Activated CD4-positive, CD25-positive, alpha-beta regulatory T cell treated with anti-CD3 and anti-CD28 coated beads, Interleukin-2, amount 50 U/mL, for 72 hours (primary cell): Measurements from ENCODE around the gene ZNF385D.

Experiments used
- DNase-seq: peaks from one replicate; pipeline ENCODE4 v3.0.0; 2021

Gene ZNF385D

GRCh38 chr3:21747966-21748555 is 2.9 kb downstream of the ZNF385D start:
- DNase-seq = no peak

DNA sequence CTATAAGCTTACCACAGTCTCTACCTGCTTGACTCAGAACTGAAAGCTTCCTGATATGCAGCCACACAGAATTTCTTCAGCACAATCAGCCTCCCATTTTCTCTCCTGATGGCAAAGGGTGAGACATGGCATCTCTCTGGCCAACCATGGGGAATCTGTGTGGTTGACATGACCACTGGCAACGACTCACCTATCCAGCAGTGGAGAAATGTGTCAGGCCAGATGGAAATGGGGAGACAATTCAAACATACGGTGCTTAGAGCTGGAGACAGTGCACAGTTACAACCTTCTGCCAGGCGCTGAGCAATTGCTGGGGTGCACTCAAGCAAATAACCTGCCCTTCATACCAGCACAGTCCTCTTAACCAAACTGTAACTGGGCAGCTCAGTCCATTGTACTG is 3.6 kb downstream of the ZNF385D start:
- DNase-seq = no peak

DNA sequence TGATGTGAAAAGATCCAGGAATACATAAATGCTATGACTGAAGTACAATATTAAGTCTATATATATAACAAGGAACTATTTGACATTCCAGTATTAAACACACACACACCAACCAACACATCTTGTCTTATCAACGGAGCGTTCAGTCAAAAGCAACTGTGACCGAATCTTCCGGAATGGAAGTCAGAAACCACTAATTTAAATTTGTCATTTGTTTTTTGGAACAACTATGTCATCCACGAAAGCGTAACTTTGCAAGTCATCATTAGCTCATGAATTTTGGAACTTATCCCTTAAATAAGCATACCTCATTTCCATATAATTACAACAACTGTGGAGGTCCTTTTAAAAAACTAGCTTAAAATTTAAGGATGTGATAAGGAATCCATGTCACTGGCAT is 5.0 kb downstream of the ZNF385D start:
- no peak for DNase-seq

GRCh38 chr3:21744793-21745192 is 6.2 kb downstream of the ZNF385D start:
- no peak for DNase-seq

DNA sequence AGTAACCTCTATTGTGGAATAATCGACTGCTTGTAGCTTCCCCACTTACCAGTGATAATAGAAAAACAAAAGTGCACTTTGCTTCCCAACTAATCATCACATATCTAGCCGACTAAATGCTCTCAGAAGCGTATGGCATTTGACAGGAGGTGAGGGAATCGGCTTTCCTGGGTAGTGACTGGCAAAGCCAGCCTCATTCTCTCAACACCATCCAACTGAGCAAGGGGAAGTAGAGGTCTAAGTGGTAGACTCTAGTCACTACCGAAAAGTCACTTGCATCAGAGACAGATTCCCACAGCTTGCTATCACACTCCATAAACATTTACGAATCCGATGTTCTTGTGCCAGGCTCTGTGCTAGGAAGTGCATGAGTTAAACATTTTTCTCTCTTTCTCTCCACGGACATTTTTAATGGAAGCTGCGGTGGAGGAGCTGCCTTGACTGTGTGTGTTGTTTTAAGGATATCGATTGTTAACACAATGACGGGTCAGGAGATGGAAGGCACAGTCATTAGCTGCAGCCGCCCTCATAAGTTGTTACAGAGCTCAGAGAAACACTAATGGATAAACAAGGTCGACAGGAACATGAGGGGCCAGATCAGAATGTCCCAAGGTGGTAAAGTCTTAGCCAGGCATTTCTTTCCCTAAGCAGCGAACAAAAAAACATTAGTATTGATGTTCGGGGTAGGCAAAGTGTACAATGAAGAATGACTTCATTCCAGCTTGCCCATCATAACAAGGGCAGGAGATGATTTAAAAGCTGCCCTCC is 11.9 kb downstream of the ZNF385D start:
- no peak for DNase-seq

DNA sequence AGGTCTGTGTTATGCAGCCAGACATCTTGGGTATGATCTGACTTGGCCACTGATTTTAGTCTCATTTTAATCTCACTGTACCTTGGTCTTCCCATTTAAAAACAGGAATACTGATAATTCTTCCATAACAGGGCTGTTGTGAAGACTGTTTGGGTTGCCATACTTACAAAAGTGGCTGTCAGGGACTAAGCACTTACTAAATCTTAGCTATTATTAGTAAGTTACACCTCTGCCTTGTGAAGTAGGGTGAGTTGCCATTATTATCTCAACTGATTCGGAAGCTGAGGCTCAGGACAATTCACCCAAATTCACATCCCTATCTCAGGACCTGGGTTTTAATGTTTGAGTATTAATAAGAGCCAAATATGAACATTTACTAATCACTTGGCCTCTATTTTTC is 12.7 kb downstream of the ZNF385D start:
- no peak for DNase-seq

DNA sequence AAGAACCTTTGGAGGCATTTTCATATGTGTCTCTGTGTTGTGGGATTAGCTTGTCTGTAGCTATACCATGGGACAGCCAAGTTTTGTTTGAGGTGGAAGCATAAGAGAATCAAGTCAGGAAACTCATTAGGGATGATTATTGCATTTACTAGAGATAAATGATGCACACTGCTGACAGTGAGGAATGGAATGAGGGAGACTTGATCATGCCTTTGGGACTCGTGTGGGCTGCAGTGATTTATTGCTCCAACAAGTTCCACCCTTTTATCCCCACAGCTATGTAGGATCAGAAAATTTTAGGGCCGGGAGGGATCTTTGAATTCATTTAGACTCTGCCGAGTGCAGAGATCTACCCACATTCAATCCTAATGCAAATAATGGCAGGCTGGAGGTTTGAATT is 16.3 kb downstream of the ZNF385D start:
- no peak for DNase-seq

- DNase-seq = no peak
Measured at GRCh38 chr3:21729888-21730459, 21.0 kb downstream of the ZNF385D start.

GRCh38 chr3:21729331-21729730 is 21.7 kb downstream of the ZNF385D start:
- no peak for DNase-seq

- DNase-seq = no peak
Measured at GRCh38 chr3:21722768-21723167, 28.2 kb downstream of the ZNF385D start.

- DNase-seq = no peak
Measured at GRCh38 chr3:21722301-21722700, 28.7 kb downstream of the ZNF385D start.

DNA sequence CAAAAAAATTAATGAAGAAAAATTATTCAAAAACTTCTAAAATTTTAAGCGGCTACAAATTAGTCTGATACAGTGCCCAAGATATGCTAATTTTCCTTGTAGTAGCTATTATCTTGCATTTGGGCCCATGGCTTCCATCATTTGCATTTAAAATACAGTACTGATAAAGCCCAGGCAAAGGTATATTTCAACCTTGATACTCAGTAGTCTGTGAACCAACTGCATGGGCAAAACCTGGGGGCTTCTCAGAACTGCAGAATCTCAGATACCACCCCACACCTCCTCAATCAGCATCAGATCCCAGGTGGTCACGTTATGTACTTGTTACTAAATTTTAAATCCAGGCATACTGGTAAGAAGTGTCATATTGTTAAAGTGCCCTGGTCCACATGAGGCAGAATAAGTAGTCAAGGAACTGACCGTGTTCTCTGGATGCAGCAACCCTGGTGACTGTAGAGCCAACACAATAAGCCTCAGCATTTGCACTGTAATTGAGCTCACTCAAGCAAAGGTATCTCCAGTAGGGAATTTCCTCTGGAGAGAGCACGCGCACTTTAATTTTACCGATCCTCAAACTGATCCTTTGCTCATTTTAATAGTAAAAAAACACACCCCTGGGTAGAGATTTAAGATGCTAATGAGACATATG is 31.9 kb downstream of the ZNF385D start:
- no peak for DNase-seq

DNA sequence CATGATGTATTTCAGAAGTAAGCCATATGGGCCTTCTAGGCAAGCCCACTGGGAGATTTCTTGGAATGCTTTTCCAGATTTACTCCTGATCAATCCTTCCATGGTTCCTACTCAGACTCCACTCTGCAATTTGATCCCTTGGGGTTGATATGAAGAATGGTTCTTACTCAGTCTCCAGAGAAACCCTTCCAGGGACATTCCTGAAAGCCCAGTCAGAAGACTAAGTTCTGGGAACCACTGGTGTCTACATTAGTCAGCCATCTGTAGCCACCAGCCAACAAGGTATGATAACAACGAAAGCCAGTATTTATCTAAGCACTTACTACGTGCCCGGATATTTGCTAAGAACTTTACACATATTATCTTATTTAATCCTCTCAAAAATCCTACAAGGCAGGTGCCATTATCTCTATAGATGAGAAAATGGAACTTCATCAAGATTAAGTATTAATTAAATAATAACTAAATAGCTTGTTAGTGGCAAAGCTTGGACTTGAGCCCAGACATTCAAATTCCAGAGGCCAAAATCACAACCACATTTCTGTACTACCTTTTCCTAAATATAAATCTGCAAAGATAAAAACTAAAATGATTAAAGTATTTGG is 32.7 kb downstream of the ZNF385D start:
- no peak for DNase-seq

DNA sequence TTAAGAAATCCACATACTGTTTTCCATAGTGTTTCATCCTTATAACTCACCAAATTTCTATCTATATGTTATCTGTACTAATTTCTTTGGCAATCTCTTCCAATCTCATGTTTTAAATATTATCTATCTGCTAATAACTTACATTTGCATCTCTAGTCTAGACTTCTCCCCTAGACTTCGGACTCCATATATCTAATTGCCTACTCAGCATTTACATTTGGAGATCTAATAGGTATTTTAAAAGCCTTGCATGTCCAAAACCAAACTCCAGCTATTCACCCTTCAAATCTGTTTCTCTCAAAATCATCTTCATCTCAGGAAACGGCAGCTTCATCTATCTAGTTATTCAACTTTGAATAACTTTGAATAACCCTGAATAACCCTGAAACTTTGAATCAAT is 35.3 kb downstream of the ZNF385D start:
- no peak for DNase-seq

- no peak for DNase-seq
Measured at GRCh38 chr3:21705769-21706168, 45.2 kb downstream of the ZNF385D start.

DNA sequence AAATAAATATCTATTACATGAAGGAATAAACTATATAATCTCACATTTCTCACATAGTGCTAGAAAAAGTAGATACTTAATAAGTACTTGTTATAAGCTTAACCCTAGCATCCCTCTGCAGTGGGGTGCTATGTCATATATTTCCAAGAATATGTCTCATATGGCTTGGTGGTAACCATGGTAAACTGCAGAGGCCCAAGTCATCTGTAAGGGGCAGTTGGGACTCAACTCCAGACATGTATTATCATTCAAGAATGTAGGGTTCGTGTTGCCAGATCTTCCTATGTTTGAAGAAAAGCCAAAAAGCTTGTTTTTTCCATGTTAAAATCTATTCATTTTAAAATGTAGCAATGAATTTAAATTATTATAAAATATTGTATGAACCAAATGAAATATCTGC is 46.2 kb downstream of the ZNF385D start:
- no peak for DNase-seq

- no peak for DNase-seq
Measured at GRCh38 chr3:21703291-21703690, 47.7 kb downstream of the ZNF385D start.

DNA sequence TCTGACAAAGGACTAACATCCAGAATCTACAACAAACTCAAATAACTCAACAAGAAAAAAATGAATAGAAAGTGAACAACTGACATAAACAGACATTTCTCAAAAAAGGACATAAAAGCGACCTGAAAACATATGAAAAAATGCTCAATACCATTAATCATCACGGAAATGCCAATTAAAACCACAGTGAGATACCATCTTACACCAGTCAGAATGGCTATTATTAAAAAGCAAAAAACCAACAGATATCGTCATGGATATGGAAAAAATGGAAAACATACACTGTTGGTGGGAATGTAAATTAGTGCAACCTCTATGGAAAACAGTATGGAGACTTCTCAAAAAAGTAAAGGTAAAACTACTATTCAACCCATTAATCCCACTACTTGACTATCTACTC is 53.3 kb downstream of the ZNF385D start:
- DNase-seq = no peak

DNA sequence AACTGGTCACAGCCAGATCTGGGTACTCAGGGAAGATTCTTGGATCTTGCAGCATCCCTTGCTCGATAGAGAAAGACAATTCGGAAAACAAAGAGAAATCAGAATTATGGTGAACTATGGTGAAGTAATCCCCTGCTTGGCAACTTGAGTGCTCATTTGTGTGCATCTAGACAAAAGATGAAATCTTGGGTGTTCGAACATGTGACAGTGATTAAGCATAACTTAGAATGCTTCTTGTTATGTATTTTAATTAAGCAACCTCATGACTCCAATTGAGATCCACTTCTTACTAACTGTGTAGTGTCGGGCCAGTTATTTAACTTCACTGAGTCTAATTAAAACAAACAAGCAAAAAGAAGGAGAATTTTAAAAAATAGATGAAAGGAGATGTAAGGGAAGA is 56.5 kb downstream of the ZNF385D start:
- no peak for DNase-seq

- DNase-seq = no peak
Measured at GRCh38 chr3:21691036-21691435, 60.0 kb downstream of the ZNF385D start.

DNA sequence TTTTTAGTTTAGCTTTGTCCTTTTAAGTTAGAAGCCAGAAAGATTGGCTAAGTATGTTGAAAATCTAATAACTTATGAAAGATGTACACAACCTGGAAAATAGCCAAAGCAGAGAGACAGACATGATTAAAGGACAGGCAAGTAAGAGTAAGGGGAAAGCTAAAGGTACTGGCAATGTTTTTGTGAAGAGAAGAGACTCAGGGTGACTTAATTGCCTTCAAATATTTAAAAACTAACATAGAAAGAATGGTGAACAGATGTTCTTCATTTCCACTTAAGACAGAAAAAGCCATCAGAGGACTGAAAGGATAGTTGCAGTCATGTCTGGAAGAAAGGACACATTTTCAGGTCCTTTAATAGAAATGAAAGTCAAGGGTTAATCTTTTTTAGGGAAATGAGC is 68.8 kb downstream of the ZNF385D start:
- DNase-seq = no peak

DNA sequence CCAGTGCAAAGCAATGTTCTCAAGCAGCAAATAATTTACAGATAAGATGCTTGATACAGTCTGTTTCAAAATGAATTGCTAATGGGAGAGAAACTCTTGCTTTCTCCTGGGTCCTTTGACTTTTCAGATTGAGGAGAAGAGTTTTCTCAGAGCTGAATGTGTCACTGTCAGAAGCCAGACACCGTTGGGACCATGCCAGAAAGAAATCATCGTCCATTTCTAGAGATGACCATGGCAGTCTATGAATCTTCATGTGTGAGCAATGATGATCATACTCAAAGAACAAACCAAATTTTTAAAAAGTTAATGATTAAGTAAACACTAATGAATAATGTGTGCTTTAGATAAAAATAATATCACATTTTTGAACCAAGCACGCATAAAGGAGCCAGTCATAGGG is 77.6 kb downstream of the ZNF385D start:
- DNase-seq = no peak

DNA sequence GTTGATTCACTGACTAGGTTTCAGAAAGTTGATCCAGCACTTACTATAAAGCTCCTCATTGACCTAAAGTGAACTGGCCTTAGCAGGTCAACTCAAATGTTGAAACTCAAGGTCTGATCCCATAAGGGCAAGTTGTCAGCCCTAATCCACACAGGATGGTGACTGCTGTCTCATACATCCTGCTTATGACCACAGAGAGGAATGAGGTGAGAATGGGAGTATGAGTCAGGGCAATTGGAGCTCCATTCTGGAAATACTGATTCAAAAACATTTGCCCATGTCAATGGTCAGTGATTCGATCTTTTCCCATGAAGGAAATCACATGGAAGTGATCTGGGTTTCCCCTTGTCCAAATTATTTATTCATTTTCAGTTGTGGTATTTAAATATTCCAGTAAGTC is 78.7 kb downstream of the ZNF385D start:
- no peak for DNase-seq

DNA sequence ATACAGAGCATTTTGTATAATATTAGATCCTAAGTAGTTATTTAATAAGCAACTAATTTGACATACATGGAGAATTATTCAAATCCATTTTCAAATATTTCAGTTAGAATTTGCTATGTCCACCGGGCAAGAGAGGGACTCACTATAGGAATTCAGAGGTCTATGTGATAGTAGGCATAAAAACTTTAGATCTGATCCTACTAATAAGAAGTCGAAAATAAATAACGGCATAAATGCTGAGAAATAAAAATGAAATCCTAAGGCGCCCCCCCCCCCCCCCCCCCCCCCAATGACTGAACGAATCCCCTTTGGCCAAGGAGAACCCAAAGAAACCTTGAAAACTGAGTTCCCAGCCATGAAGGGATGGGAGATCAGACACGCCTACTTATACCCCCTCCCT is 80.6 kb downstream of the ZNF385D start:
- DNase-seq = no peak
